Gastroesophageal sphincter (tissue), 4 donors: ENCODE data around the gene SVOPL. TPM values are rescaled to one million over a fixed set of nuclear protein-coding genes. Genes with fewer than 3 reads are reported as not detected.

Source experiments
- ATAC-seq: fragments of 150-250 bp; one replicate; pipeline ENCODE4 v1.9.1; 2016; ENCODE audit warnings: mild to moderate bottlenecking, moderate library complexity
- H3K27ac ChIP-seq, 4 donors: fragments of 200-600 bp; sonication (generic) in 3 of 4; 1 replicate in 3 of 4; 2 replicates in 1 of 4; pipeline ENCODE4 v1.5.1; 2016 to 2019
- H3K27me3 ChIP-seq: fragments of 200-600 bp; sonication (generic); one replicate; pipeline ENCODE4 v1.5.1; 2019
- H3K36me3 ChIP-seq, 2 donors: fragments of 200-600 bp; sonication (generic); one replicate each; pipeline ENCODE4 v1.5.1; 2019; ENCODE audit warnings: control low read depth in 1 of 2
- H3K4me1 ChIP-seq, 3 donors: fragments of 200-600 bp; sonication (generic); 1 replicate in 2 of 3; 2 replicates in 1 of 3; pipeline ENCODE4 v1.5.1; 2016 to 2019; ENCODE audit warnings: control low read depth in 2 of 3
- H3K4me3 ChIP-seq, 2 donors: fragments of 200-600 bp; sonication (generic); one replicate each; pipeline ENCODE4 v1.5.1; 2019; ENCODE audit warnings: mild to moderate bottlenecking in 1 of 2, moderate library complexity in 1 of 2
- H3K9me3 ChIP-seq, 3 donors: fragments of 200-600 bp; sonication (generic); one replicate each; pipeline ENCODE4 v1.5.1; 2017 to 2019; ENCODE audit warnings: control low read depth in 2 of 3
- EP300 ChIP-seq: sonication (generic); formaldehyde crosslinking; IDR thresholded peaks from one replicate; pipeline ENCODE4 v1.6.1; 2017; ENCODE audit warnings: antibody characterized with exemption, mild to moderate bottlenecking
- POLR2A ChIP-seq, 2 donors: fragments of 450-650 bp; IDR thresholded peaks; one replicate each; pipeline ENCODE4 v1.6.1; 2017; ENCODE audit warnings: antibody characterized with exemption in 2 of 2, mild to moderate bottlenecking in 2 of 2, moderate library complexity in 1 of 2
- POLR2AphosphoS5 ChIP-seq: sonication (generic); formaldehyde crosslinking; IDR thresholded peaks from one replicate; pipeline ENCODE4 v1.6.1; 2017; ENCODE audit warnings: antibody characterized with exemption
- WGBS, 2 donors: methylation state at CpG; one replicate each; pipeline ENCODE4 v1.1.5; 2018; ENCODE audit warnings: low coverage in 1 of 2; 5-methylcytosine and 5-hydroxymethylcytosine counted together
- total RNA-seq, 4 donors: library from RNA; depleted of rRNA; stranded (reverse); fragments of >200 nt; gene quantifications; one replicate each; pipeline ENCODE4 v1.1.0, GENCODE V29; 2016
- TF ChIP-seq, protein P1 (sequence below), 4 experiments: fragments of 200-600 bp in 2 of 4; fragments of 450-650 bp in 2 of 4; sonication (generic) in 1 of 4; IDR thresholded peaks; one replicate each; pipeline ENCODE4 v1.5.1; 2017 to 2019; ENCODE audit warnings: antibody characterized with exemption in 4 of 4, mild to moderate bottlenecking in 2 of 4, moderate library complexity in 2 of 4

The SVOPL gene, protein sequence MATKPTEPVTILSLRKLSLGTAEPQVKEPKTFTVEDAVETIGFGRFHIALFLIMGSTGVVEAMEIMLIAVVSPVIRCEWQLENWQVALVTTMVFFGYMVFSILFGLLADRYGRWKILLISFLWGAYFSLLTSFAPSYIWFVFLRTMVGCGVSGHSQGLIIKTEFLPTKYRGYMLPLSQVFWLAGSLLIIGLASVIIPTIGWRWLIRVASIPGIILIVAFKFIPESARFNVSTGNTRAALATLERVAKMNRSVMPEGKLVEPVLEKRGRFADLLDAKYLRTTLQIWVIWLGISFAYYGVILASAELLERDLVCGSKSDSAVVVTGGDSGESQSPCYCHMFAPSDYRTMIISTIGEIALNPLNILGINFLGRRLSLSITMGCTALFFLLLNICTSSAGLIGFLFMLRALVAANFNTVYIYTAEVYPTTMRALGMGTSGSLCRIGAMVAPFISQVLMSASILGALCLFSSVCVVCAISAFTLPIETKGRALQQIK
- under 1 TPM in 1 of 4 donors, not detected in 3; 0.08 TPM for total RNA-seq

DNA sequence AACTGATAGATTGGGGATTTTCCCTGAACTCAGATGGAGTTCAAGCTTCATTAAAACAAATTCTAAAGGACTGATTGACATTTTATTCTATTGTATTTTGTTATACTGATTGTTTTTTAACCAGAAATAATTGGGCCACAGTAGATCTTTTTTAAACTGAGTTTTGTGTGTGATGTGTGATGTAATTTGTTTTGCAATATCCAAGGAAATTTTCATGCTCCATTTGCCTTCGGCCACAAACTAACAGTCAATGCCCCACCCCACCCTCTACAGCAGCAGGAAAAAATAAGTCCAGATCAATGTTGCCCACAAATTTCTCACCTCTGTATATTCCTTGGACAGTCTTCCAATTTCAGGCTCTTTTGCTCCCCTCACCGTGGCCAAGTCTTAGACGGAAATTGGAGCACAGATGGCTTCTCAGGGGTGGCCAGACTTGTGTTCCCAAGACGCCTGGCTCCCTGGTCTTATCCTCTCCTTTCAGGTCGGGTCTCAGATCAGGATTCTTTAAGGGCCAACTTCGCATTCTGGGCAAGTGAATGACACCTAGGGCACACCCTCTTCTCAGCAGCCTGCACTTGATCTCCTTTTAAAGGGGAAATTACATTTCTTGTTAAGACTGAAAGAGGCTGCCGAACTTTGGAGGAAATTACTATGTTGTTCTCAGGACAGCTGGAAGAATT lies at the start of gene SVOPL:
SVOPL (minus strand) TSS at position 506 of the 680 bp plus-strand sequence. CDS start 22,317 bp downstream, outside the sequence.
- H3K27ac ChIP-seq: no peak within 1 kb of the TSS

DNA sequence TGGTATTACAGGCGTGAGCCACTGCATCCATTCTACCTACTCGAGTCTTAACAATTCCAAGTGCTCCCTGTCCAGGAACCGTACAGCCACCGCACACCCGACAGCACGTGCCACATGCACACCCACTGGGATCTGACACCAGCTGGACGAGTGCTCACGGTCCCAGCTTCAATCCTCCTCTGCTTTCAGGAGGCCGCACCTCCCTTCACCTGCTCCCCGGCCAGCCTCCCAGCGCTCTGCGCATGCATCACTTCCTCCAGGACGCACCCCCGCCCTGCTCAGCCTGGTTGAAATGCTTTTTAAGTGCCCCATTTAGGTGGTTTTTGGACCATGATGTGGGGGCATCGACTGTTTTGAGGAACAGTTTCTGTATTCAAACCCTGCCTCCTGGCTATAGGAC lies 49.3 kb upstream of the SVOPL start:
- Histone ChIP-seq H3K9me3 (no peaks in the 10 kb centered on the region), H3K27me3 (peaks cover 25% of the 10 kb centered on the region), H3K27ac (no peak overlapping the region), H3K36me3 (no peaks in the 10 kb centered on the region), H3K4me3 (no peak overlapping the region), H3K4me1 (no peaks in the 10 kb centered on the region)
- no peak for ATAC-seq
- TF ChIP-seq POLR2A (IDR thresholded peaks at IDR 0.05) (no peak), POLR2AphosphoS5 (no peak), EP300 (no peak)
- TF ChIP-seq, protein P1, sequence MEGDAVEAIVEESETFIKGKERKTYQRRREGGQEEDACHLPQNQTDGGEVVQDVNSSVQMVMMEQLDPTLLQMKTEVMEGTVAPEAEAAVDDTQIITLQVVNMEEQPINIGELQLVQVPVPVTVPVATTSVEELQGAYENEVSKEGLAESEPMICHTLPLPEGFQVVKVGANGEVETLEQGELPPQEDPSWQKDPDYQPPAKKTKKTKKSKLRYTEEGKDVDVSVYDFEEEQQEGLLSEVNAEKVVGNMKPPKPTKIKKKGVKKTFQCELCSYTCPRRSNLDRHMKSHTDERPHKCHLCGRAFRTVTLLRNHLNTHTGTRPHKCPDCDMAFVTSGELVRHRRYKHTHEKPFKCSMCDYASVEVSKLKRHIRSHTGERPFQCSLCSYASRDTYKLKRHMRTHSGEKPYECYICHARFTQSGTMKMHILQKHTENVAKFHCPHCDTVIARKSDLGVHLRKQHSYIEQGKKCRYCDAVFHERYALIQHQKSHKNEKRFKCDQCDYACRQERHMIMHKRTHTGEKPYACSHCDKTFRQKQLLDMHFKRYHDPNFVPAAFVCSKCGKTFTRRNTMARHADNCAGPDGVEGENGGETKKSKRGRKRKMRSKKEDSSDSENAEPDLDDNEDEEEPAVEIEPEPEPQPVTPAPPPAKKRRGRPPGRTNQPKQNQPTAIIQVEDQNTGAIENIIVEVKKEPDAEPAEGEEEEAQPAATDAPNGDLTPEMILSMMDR (IDR thresholded peaks at IDR 0.05): no peak
- WGBS, 2 donors: 100% methylated on average over 1 to 2 of the region's 15 CpGs

More for the DNA sequence above, at the start of gene SVOPL:
- no peak for ATAC-seq
- Histone ChIP-seq H3K36me3 (no peaks in the 10 kb centered on the region), H3K9me3 (no peaks in the 10 kb centered on the region), H3K4me1 (no peaks in the 10 kb centered on the region), H3K27me3 (no peaks in the 10 kb centered on the region), H3K4me3 (no peak within 1 kb of the TSS)
- WGBS, 2 donors: 69 to 73% methylated on average over 2 to 4 of the region's 7 CpGs
- TF ChIP-seq POLR2AphosphoS5 (no peak), EP300 (no peak), POLR2A (IDR thresholded peaks at IDR 0.05) (no peak)
- TF ChIP-seq, protein P1 (IDR thresholded peaks at IDR 0.05): no peak

DNA sequence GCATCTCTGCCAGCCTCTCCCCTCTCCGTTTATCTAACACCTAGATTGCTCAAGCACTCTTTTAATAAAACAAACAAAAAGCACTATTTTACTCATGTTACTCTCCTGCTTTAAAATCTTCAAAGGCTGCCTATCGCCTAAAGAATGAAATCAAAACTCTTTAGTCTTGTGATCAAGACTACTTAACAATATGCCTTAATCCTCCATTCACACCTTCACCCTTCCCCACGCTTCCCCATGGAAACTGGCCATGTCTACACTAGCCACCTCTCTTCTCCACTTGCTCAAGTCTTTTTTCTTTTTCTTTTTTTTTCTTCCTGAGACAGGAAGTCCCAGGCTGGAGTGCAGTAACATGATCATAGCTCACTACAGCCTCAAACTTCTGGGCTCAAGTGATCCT lies 48.8 kb upstream of the SVOPL start:
- TF ChIP-seq, protein P1 (IDR thresholded peaks at IDR 0.05): no peak
- TF ChIP-seq EP300 (no peak), POLR2AphosphoS5 (no peak), POLR2A (IDR thresholded peaks at IDR 0.05) (no peak)
- peaks cover 25% of the 10 kb centered on the region for H3K27me3 ChIP-seq
- H3K36me3 ChIP-seq: no peaks in the 10 kb centered on the region
- WGBS, 2 donors: 56 to 69% methylated on average over 3 of the region's 3 CpGs
- ATAC-seq: no peak
- no peaks in the 10 kb centered on the region for H3K9me3 ChIP-seq
- H3K27ac ChIP-seq: no peak overlapping the region
- no peaks in the 10 kb centered on the region for H3K4me1 ChIP-seq
- no peak overlapping the region for H3K4me3 ChIP-seq

DNA sequence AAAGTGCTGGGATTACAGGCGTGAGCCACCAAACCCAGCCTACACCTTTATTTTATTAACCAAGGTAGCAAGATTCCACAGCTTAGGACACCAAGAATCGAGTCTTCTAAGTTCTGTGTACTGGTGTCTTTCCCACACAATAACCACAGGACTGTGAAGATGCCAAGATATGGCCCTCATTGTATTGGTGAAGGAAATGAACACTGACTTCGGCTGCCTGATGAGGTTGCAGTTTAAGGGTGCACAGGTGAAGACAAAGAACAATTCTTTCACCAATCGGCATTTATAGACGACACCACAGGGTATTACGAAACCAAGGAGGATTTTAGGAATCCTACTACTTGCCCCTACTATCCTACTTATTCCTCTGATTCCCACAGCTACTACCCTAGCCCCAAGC lies 47.5 kb upstream of the SVOPL start:
- H3K27ac ChIP-seq: no peak overlapping the region
- WGBS, 2 donors: 87 to 90% methylated on average over 6 of the region's 6 CpGs
- H3K36me3 ChIP-seq: no peaks in the 10 kb centered on the region
- TF ChIP-seq, protein P1 (IDR thresholded peaks at IDR 0.05): no peak
- TF ChIP-seq POLR2A (IDR thresholded peaks at IDR 0.05) (no peak), EP300 (no peak), POLR2AphosphoS5 (no peak)
- no peak overlapping the region for H3K4me3 ChIP-seq
- ATAC-seq: no peak
- no peaks in the 10 kb centered on the region for H3K9me3 ChIP-seq
- H3K4me1 ChIP-seq: no peaks in the 10 kb centered on the region
- peaks cover 25% of the 10 kb centered on the region for H3K27me3 ChIP-seq
